ENCODE results near the gene DOK5. TPM values are rescaled to one million over a fixed set of nuclear protein-coding genes. Genes with fewer than 3 reads are reported as not detected.

DOK5 gene
- total RNA-seq, 1 experiment from 2014 or later, result 4.9 TPM

DNA sequence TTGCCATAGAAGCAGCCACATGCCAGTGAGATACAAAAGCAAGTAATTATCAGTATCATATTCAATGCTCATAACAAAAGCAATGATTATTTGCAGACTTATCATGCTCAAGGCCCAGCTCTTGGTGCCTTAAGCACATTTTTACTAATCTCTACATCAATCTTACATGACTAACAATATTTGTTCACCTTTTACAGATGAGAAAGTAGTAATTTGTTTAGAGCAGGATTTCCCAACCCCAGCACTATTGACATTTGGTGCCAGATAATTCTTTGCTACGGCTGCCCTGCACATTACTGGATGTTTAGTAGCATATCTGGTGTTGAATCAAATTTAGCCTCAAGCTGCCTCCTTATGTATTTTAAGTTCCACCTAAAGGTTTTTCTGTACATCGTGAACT is 19.0 kb upstream of the DOK5 start:
- no peak overlapping the region for H3K4me3 ChIP-seq (ENCODE audit: low read depth, low read length, poor library complexity, severe bottlenecking)
- no peaks in the 10 kb centered on the region for H3K27me3 ChIP-seq (replicated peaks; ENCODE audit: insufficient read depth, low read depth, low read length, poor library complexity)
- TF ChIP-seq, protein P1, sequence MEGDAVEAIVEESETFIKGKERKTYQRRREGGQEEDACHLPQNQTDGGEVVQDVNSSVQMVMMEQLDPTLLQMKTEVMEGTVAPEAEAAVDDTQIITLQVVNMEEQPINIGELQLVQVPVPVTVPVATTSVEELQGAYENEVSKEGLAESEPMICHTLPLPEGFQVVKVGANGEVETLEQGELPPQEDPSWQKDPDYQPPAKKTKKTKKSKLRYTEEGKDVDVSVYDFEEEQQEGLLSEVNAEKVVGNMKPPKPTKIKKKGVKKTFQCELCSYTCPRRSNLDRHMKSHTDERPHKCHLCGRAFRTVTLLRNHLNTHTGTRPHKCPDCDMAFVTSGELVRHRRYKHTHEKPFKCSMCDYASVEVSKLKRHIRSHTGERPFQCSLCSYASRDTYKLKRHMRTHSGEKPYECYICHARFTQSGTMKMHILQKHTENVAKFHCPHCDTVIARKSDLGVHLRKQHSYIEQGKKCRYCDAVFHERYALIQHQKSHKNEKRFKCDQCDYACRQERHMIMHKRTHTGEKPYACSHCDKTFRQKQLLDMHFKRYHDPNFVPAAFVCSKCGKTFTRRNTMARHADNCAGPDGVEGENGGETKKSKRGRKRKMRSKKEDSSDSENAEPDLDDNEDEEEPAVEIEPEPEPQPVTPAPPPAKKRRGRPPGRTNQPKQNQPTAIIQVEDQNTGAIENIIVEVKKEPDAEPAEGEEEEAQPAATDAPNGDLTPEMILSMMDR (conservative IDR thresholded peaks at IDR 0.05; ENCODE audit: low read depth, low read length), result no peak
- no peak for TF ChIP-seq EZH2 (IDR thresholded peaks at IDR 0.05; ENCODE audit: borderline replicate concordance, low read depth, low read length, poor library complexity, severe bottlenecking)
- ChIA-PET POLR2A (ENCODE audit: low non-redundant PET) (no interaction called here), CTCF (no interaction called here)
- intact Hi-C loops (cut with micrococcal nuclease; ENCODE audit: unreplicated experiment), result loop anchor here (5.0 kb wide), 1 partner anchor 191 kb away; no protein-coding TSS in a partner anchor
- H3K4me1 ChIP-seq (ENCODE audit: insufficient read depth, low read length, poor library complexity, severe bottlenecking), result no peaks in the 10 kb centered on the region
- H3K36me3 ChIP-seq (ENCODE audit: insufficient read depth, low read length, poor library complexity, severe bottlenecking), result no peaks in the 10 kb centered on the region
- DNase-seq (ENCODE audit: low spot score), result no peak
- no peak overlapping the region for H3K27ac ChIP-seq (ENCODE audit: low read depth, low read length, poor library complexity, severe bottlenecking)
- no TSS peak for BruUV-seq (replicated peaks)
- no peaks in the 10 kb centered on the region for H3K9me3 ChIP-seq (ENCODE audit: low read depth, low read length, poor library complexity, severe bottlenecking)

- H3K9me3 ChIP-seq (ENCODE audit: low read depth, low read length, poor library complexity, severe bottlenecking), result no peaks in the 10 kb centered on the region
- intact Hi-C loops (cut with micrococcal nuclease; ENCODE audit: unreplicated experiment), result loop anchor here (5.0 kb wide), 1 partner anchor 190 kb away; no protein-coding TSS in a partner anchor
- no TSS peak for BruUV-seq (replicated peaks)
- no peak overlapping the region for H3K27ac ChIP-seq (ENCODE audit: low read depth, low read length, poor library complexity, severe bottlenecking)
- POLR2A ChIA-PET (ENCODE audit: low non-redundant PET), result no interaction called here
- no peak overlapping the region for H3K4me3 ChIP-seq (ENCODE audit: low read depth, low read length, poor library complexity, severe bottlenecking)
- DNase-seq (ENCODE audit: low spot score), result no peak
- CTCF ChIA-PET, result no interaction called here
- H3K4me1 ChIP-seq (ENCODE audit: insufficient read depth, low read length, poor library complexity, severe bottlenecking), result no peaks in the 10 kb centered on the region
- H3K36me3 ChIP-seq (ENCODE audit: insufficient read depth, low read length, poor library complexity, severe bottlenecking), result no peaks in the 10 kb centered on the region
- TF ChIP-seq, protein P1 (conservative IDR thresholded peaks at IDR 0.05; ENCODE audit: low read depth, low read length), result peak; percentile 43; the same call in 1 of the 2 replicates
- TF ChIP-seq EZH2 (IDR thresholded peaks at IDR 0.05; ENCODE audit: borderline replicate concordance, low read depth, low read length, poor library complexity, severe bottlenecking), result no peak
- no peaks in the 10 kb centered on the region for H3K27me3 ChIP-seq (replicated peaks; ENCODE audit: insufficient read depth, low read depth, low read length, poor library complexity)
Observed at GRCh38 chr20:54456961-54457360, 18.4 kb upstream of the DOK5 start.

DNA sequence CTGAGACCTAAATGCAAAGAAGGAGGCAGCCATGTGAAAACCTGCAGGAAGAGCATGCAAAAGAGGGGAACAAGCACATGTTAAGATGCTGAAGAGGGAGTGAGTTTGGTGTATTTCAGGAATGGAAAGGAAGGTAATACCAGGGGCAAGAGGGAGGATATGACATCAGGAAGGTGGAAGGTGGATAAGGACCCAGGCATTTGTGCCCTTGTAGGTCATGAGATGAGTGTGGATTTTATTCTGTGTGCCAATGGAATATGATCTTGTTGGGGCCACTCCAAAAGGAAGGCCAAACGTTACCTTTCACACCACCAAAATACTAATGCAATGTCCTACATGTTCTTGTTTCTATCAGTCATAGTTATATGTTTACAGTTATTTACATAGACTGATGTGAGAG is 17.2 kb upstream of the DOK5 start:
- intact Hi-C loops (cut with micrococcal nuclease; ENCODE audit: unreplicated experiment), result loop anchor here (5.0 kb wide), 1 partner anchor 189 kb away; no protein-coding TSS in a partner anchor
- TF ChIP-seq, protein P1 (conservative IDR thresholded peaks at IDR 0.05; ENCODE audit: low read depth, low read length), result no peak
- CTCF ChIA-PET, result no interaction called here

More for the DNA sequence above, 17.2 kb upstream of the DOK5 start:
- H3K4me3 ChIP-seq (ENCODE audit: low read depth, low read length, poor library complexity, severe bottlenecking), result no peak overlapping the region
- DNase-seq (ENCODE audit: low spot score), result no peak
- no TSS peak for BruUV-seq (replicated peaks)
- H3K27me3 ChIP-seq (replicated peaks; ENCODE audit: insufficient read depth, low read depth, low read length, poor library complexity), result no peaks in the 10 kb centered on the region
- H3K4me1 ChIP-seq (ENCODE audit: insufficient read depth, low read length, poor library complexity, severe bottlenecking), result no peaks in the 10 kb centered on the region
- no peaks in the 10 kb centered on the region for H3K9me3 ChIP-seq (ENCODE audit: low read depth, low read length, poor library complexity, severe bottlenecking)
- H3K36me3 ChIP-seq (ENCODE audit: insufficient read depth, low read length, poor library complexity, severe bottlenecking), result no peaks in the 10 kb centered on the region
- POLR2A ChIA-PET (ENCODE audit: low non-redundant PET), result no interaction called here
- no peak overlapping the region for H3K27ac ChIP-seq (ENCODE audit: low read depth, low read length, poor library complexity, severe bottlenecking)

Data from A673 (cell line).